ENCODE measurements around the gene IFIT1.

Gene IFIT1

GRCh38 chr10:89391907-89392756 lies at the start of gene IFIT1:
Gene IFIT1, plus strand, starts transcription at chr10:89392623. Its CDS starts 90 bp downstream, at chr10:89392713.
- peak within 1 kb of the TSS; percentile 69 for H3K4me3 ChIP-seq (ENCODE audit: low read depth, low read length)
- TF ChIP-seq CTCF (IDR thresholded peaks at IDR 0.05; ENCODE audit: low read depth, low read length): no peak

- TF ChIP-seq CTCF (IDR thresholded peaks at IDR 0.05; ENCODE audit: low read depth, low read length): no peak
Observed at GRCh38 chr10:89343089-89343767, 49.2 kb upstream of the IFIT1 start.

GRCh38 chr10:89344156-89344555 lies 48.3 kb upstream of the IFIT1 start:
- no peak overlapping the region for H3K4me3 ChIP-seq (ENCODE audit: low read depth, low read length)
- no peak for TF ChIP-seq CTCF (IDR thresholded peaks at IDR 0.05; ENCODE audit: low read depth, low read length)

More at GRCh38 chr10:89343089-89343767, 49.2 kb upstream of the IFIT1 start:
- no peak overlapping the region for H3K4me3 ChIP-seq (ENCODE audit: low read depth, low read length)

- no peak for TF ChIP-seq CTCF (IDR thresholded peaks at IDR 0.05; ENCODE audit: low read depth, low read length)
Observed at GRCh38 chr10:89345367-89346000, 46.9 kb upstream of the IFIT1 start.

GRCh38 chr10:89346405-89347254 lies 45.8 kb upstream of the IFIT1 start:
- H3K4me3 ChIP-seq (ENCODE audit: low read depth, low read length): no peak overlapping the region
- no peak for TF ChIP-seq CTCF (IDR thresholded peaks at IDR 0.05; ENCODE audit: low read depth, low read length)

More at GRCh38 chr10:89345367-89346000, 46.9 kb upstream of the IFIT1 start:
- H3K4me3 ChIP-seq (ENCODE audit: low read depth, low read length): no peak overlapping the region

- TF ChIP-seq CTCF (IDR thresholded peaks at IDR 0.05; ENCODE audit: low read depth, low read length): no peak
- H3K4me3 ChIP-seq (ENCODE audit: low read depth, low read length): no peak overlapping the region
Observed at GRCh38 chr10:89347701-89348457, 44.5 kb upstream of the IFIT1 start.

Data from WI38 (cell line).